Mesenchymal stem cell (in vitro differentiated cells and primary cell): ENCODE results near the gene ZNF148.

ENCODE experiments used
- DNase-seq: peaks from one replicate; pipeline ENCODE4 v3.0.0-alpha.2; 2013
- H2AFZ ChIP-seq: one replicate; pipeline ENCODE4 v1.6.1; 2013; ENCODE audit warnings: low read depth, mild to moderate bottlenecking, control low read depth, inconsistent platforms, low read length, moderate library complexity
- H2AK5ac ChIP-seq: 2 replicates; pipeline ENCODE4 v1.6.1; 2013; ENCODE audit warnings: low read length, moderate library complexity, mild to moderate bottlenecking, inconsistent platforms; ENCODE audit not compliant: severe bottlenecking
- H2BK120ac ChIP-seq: one replicate; pipeline ENCODE4 v1.6.1; 2013; ENCODE audit warnings: low read depth, mild to moderate bottlenecking, inconsistent platforms, low read length, moderate library complexity
- H2BK12ac ChIP-seq, 2 experiments: one replicate each; pipeline ENCODE4 v1.6.1; 2013; ENCODE audit warnings: inconsistent platforms in 2 of 2, low read length in 2 of 2, mild to moderate bottlenecking in 2 of 2, moderate library complexity in 2 of 2, control low read depth in 1 of 2
- H2BK15ac ChIP-seq: one replicate; pipeline ENCODE4 v1.6.1; 2013; ENCODE audit warnings: mild to moderate bottlenecking, low read depth, inconsistent platforms; ENCODE audit not compliant: poor library complexity, severe bottlenecking
- H2BK5ac ChIP-seq: 2 replicates; pipeline ENCODE4 v1.6.1; 2013; ENCODE audit warnings: low read depth, mild to moderate bottlenecking, low read length, control low read depth, inconsistent platforms; ENCODE audit not compliant: poor library complexity, severe bottlenecking
- H3K14ac ChIP-seq, 2 experiments: one replicate each; pipeline ENCODE4 v1.6.1; 2013; ENCODE audit warnings: inconsistent platforms in 2 of 2, low read length in 2 of 2, control low read depth in 1 of 2, mild to moderate bottlenecking in 1 of 2, moderate library complexity in 1 of 2
- H3K18ac ChIP-seq, 2 experiments: one replicate each; pipeline ENCODE4 v1.6.1; 2013; ENCODE audit warnings: inconsistent platforms in 2 of 2, low read length in 2 of 2, control low read depth in 1 of 2, low read depth in 1 of 2, mild to moderate bottlenecking in 1 of 2
- H3K23ac ChIP-seq, 2 experiments: one replicate each; pipeline ENCODE4 v1.6.1; 2013; ENCODE audit warnings: inconsistent platforms in 2 of 2, low read length in 2 of 2, mild to moderate bottlenecking in 2 of 2, moderate library complexity in 2 of 2, control low read depth in 1 of 2
- H3K27ac ChIP-seq: 2 replicates; pipeline ENCODE4 v1.5.1; 2013; ENCODE audit warnings: mild to moderate bottlenecking, moderate library complexity, low read length, control low read depth, inconsistent platforms; ENCODE audit not compliant: poor library complexity, severe bottlenecking
- H3K27me3 ChIP-seq, 2 experiments: 2 replicates each; pipeline versions ENCODE4 v1.6.1 to v1.7.0; 2013; ENCODE audit warnings: low read length in 2 of 2, mild to moderate bottlenecking in 2 of 2, moderate library complexity in 2 of 2, control low read depth in 1 of 2, inconsistent platforms in 1 of 2; ENCODE audit not compliant: control insufficient read depth in 1 of 2, insufficient read depth in 1 of 2
- H3K36me3 ChIP-seq, 2 experiments: 2 replicates each; pipeline versions ENCODE4 v1.6.1 to v1.7.0; 2013; ENCODE audit warnings: low read length in 2 of 2, control low read depth in 1 of 2, inconsistent platforms in 1 of 2, low read depth in 1 of 2, mild to moderate bottlenecking in 1 of 2; ENCODE audit not compliant: insufficient read depth in 2 of 2, control insufficient read depth in 1 of 2
- H3K4ac ChIP-seq, 2 experiments: one replicate each; pipeline ENCODE4 v1.6.1; 2013; ENCODE audit warnings: inconsistent platforms in 2 of 2, low read length in 2 of 2, mild to moderate bottlenecking in 2 of 2, moderate library complexity in 2 of 2, control low read depth in 1 of 2, low read depth in 1 of 2
- H3K4me1 ChIP-seq: 2 replicates; pipeline ENCODE4 v1.6.1; 2013; ENCODE audit warnings: low read depth, low read length, control low read depth; ENCODE audit not compliant: control insufficient read depth, insufficient read depth
- H3K4me2 ChIP-seq: 2 replicates; pipeline ENCODE4 v1.6.1; 2013; ENCODE audit warnings: low read length, mild to moderate bottlenecking, inconsistent platforms; ENCODE audit not compliant: poor library complexity, severe bottlenecking
- H3K4me3 ChIP-seq, 2 experiments: 2 replicates each; pipeline versions ENCODE4 v1.5.1 to v1.7.0; 2013; ENCODE audit warnings: low read length in 2 of 2, mild to moderate bottlenecking in 2 of 2, control low read depth in 1 of 2, low read depth in 1 of 2; ENCODE audit not compliant: insufficient read depth in 1 of 2
- H3K79me1 ChIP-seq: replicated peaks from 2 replicates; pipeline ENCODE4 v1.6.1; 2013; ENCODE audit warnings: mild to moderate bottlenecking, control low read depth, low read length, inconsistent platforms; ENCODE audit not compliant: poor library complexity, severe bottlenecking
- H3K9ac ChIP-seq: 2 replicates; pipeline ENCODE4 v1.7.0; 2013; ENCODE audit warnings: mild to moderate bottlenecking, low read length, moderate library complexity
- H3K9me3 ChIP-seq: 2 replicates; pipeline ENCODE4 v1.7.0; 2013; ENCODE audit warnings: mild to moderate bottlenecking, low read length; ENCODE audit not compliant: control insufficient read depth
- H4K8ac ChIP-seq: one replicate; pipeline ENCODE4 v1.6.1; 2013; ENCODE audit warnings: inconsistent platforms, mild to moderate bottlenecking, low read length, moderate library complexity
- H4K91ac ChIP-seq: one replicate; pipeline ENCODE4 v1.6.1; 2013; ENCODE audit warnings: mild to moderate bottlenecking, low read length, inconsistent platforms
- WGBS: methylation state at CpG from one replicate; pipeline ENCODE4 v1.1.7; 2013; ENCODE audit warnings: mixed read lengths; 5-methylcytosine and 5-hydroxymethylcytosine counted together

The ZNF148 gene

GRCh38 chr3:125322917-125323316, 52.2 kb downstream of the ZNF148 start:
- Histone ChIP-seq H3K9me3 (peaks cover 2% of the 10 kb centered on the region), H3K27me3 (no peaks in the 10 kb centered on the region)
- WGBS: 100% methylated on average over 1 of the region's 2 CpGs

GRCh38 chr3:125322166-125322565, 53.0 kb downstream of the ZNF148 start:
- Histone ChIP-seq H3K4me1 (peaks cover 3% of the 10 kb centered on the region), H2BK15ac (no peak overlapping the region), H3K9me3 (peaks cover 2% of the 10 kb centered on the region), H3K4me3 (no peak overlapping the region), H2BK5ac (no peak overlapping the region), H2BK120ac (no peak overlapping the region), H4K8ac (no peak overlapping the region), H3K27ac (no peak overlapping the region), H3K4me2 (no peak overlapping the region), H3K27me3 (no peaks in the 10 kb centered on the region), H2BK12ac (no peak overlapping the region), H2AK5ac (no peak overlapping the region), H3K4ac (no peak overlapping the region), H3K36me3 (peaks cover 5 to 49% of the 10 kb centered on the region in 2 experiments), H2AFZ (no peak overlapping the region), H3K18ac (no peak overlapping the region), H3K9ac (no peak overlapping the region), H3K14ac (no peak overlapping the region), H3K23ac (no peak overlapping the region), H4K91ac (no peak overlapping the region), H3K79me1 (peaks cover 10% of the 10 kb centered on the region)
- WGBS: 98% methylated on average over 6 of the region's 6 CpGs
- DNase-seq: no peak

More at GRCh38 chr3:125322917-125323316, 52.2 kb downstream of the ZNF148 start:
- Histone ChIP-seq H2BK15ac (no peak overlapping the region), H3K23ac (no peak overlapping the region), H4K8ac (no peak overlapping the region), H3K4me2 (no peak overlapping the region), H3K27ac (no peak overlapping the region), H3K14ac (no peak overlapping the region), H3K4me3 (no peak overlapping the region), H3K4ac (no peak overlapping the region), H3K4me1 (peaks cover 3% of the 10 kb centered on the region), H3K79me1 (peaks cover 11% of the 10 kb centered on the region), H2BK120ac (no peak overlapping the region), H3K36me3 (peaks cover 5 to 49% of the 10 kb centered on the region in 2 experiments), H3K18ac (no peak overlapping the region), H2AK5ac (no peak overlapping the region), H2AFZ (no peak overlapping the region), H4K91ac (no peak overlapping the region), H3K9ac (no peak overlapping the region), H2BK12ac (no peak overlapping the region), H2BK5ac (no peak overlapping the region)
- DNase-seq: no peak

GRCh38 chr3:125319765-125320164, 55.4 kb downstream of the ZNF148 start:
- H3K4ac ChIP-seq: no peak overlapping the region

GRCh38 chr3:125318871-125319270, 56.3 kb downstream of the ZNF148 start:
- WGBS: 71% methylated on average over 3 of the region's 4 CpGs
- Histone ChIP-seq H3K23ac (no peak overlapping the region), H3K14ac (no peak overlapping the region), H2BK15ac (no peak overlapping the region), H3K9ac (no peak overlapping the region), H2AK5ac (peak overlapping the region; percentile 81), H2BK120ac (no peak overlapping the region), H3K4me2 (peak overlapping the region; percentile 45), H3K27ac (peak overlapping the region; percentile 95), H3K9me3 (no peaks in the 10 kb centered on the region), H2BK12ac (no peak overlapping the region), H2AFZ (no peak overlapping the region), H3K4ac (no peak overlapping the region), H3K18ac (no peak overlapping the region), H3K4me3 (no peak overlapping the region), H3K27me3 (no peaks in the 10 kb centered on the region), H4K91ac (no peak overlapping the region), H3K4me1 (peaks cover 3% of the 10 kb centered on the region), H2BK5ac (peak overlapping the region; percentile 3), H3K36me3 (peaks cover 9 to 59% of the 10 kb centered on the region in 2 experiments), H4K8ac (no peak overlapping the region), H3K79me1 (peaks cover 12% of the 10 kb centered on the region)
- no peak for DNase-seq

More at GRCh38 chr3:125319765-125320164, 55.4 kb downstream of the ZNF148 start:
- no peak overlapping the region for H2BK120ac ChIP-seq
- no peak overlapping the region for H3K18ac ChIP-seq
- H4K8ac ChIP-seq: no peak overlapping the region
- no peak overlapping the region for H2BK5ac ChIP-seq
- whole genome bisulfite sequencing: over 99% methylated on average over 2 of the region's 2 CpGs
- no peak overlapping the region for H2BK15ac ChIP-seq
- H2AK5ac ChIP-seq: peak overlapping the region; percentile 80
- no peak for DNase-seq
- H3K36me3 ChIP-seq: peaks cover 6 to 51% of the 10 kb centered on the region in 2 experiments
- H3K79me1 ChIP-seq: peaks cover 12% of the 10 kb centered on the region
- peaks cover 3% of the 10 kb centered on the region for H3K4me1 ChIP-seq
- H3K4me2 ChIP-seq: no peak overlapping the region
- no peak overlapping the region for H3K4me3 ChIP-seq
- no peak overlapping the region for H3K9ac ChIP-seq
- H3K14ac ChIP-seq: no peak overlapping the region
- peak overlapping the region; percentile 42 for H3K27ac ChIP-seq
- no peak overlapping the region for H2BK12ac ChIP-seq
- no peaks in the 10 kb centered on the region for H3K27me3 ChIP-seq
- H3K9me3 ChIP-seq: no peaks in the 10 kb centered on the region
- H2AFZ ChIP-seq: no peak overlapping the region
- H4K91ac ChIP-seq: no peak overlapping the region
- H3K23ac ChIP-seq: no peak overlapping the region
